DOHH2 (cell line): ENCODE measurements around the gene CDH6.

ENCODE experiments used
- H3F3A ChIP-seq: fragments of 200-600 bp; sonication (generic), shearing (Covaris generic); 2 replicates; pipeline ENCODE4 v1.6.0; 2016; ENCODE audit warnings: antibody characterized with exemption, mild to moderate bottlenecking; ENCODE audit not compliant: control insufficient read depth, insufficient read depth
- H3K27ac ChIP-seq: fragments of 200-600 bp; sonication (generic); 2 replicates; pipeline ENCODE4 v1.5.1; 2014; ENCODE audit warnings: low read depth, mild to moderate bottlenecking, low read length, moderate library complexity
- H3K27me3 ChIP-seq: fragments of 200-600 bp; sonication (generic); 2 replicates; pipeline ENCODE4 v1.6.1; 2014; ENCODE audit warnings: mild to moderate bottlenecking, low read length, mixed read lengths; ENCODE audit not compliant: control insufficient read depth
- H3K36me3 ChIP-seq: fragments of 200-600 bp; sonication (generic); 2 replicates; pipeline ENCODE4 v1.6.1; 2014; ENCODE audit warnings: mild to moderate bottlenecking, low read length, moderate library complexity, mixed read lengths; ENCODE audit not compliant: control insufficient read depth
- H3K4me1 ChIP-seq: fragments of 200-600 bp; sonication (generic); 2 replicates; pipeline ENCODE4 v1.6.1; 2014; ENCODE audit warnings: mild to moderate bottlenecking, low read length, mixed read lengths; ENCODE audit not compliant: control insufficient read depth
- H3K4me2 ChIP-seq: fragments of 200-600 bp; sonication (generic); 2 replicates; pipeline ENCODE4 v1.6.0; 2014; ENCODE audit warnings: mild to moderate bottlenecking, low read length, moderate library complexity
- H3K4me3 ChIP-seq: fragments of 200-600 bp; sonication (generic); 2 replicates; pipeline ENCODE4 v1.5.1; 2014; ENCODE audit warnings: mild to moderate bottlenecking, low read length, mixed read lengths
- H3K79me2 ChIP-seq: fragments of 200-600 bp; sonication (generic); 2 replicates; pipeline ENCODE4 v1.6.1; 2014; ENCODE audit warnings: mild to moderate bottlenecking, low read length, mixed read lengths; ENCODE audit not compliant: control insufficient read depth
- H3K9me2 ChIP-seq: fragments of 200-600 bp; sonication (generic); replicated peaks from 2 replicates; pipeline ENCODE4 v1.6.1; 2014; ENCODE audit warnings: mild to moderate bottlenecking, low read length, mixed read lengths; ENCODE audit not compliant: control insufficient read depth
- H3K9me3 ChIP-seq: fragments of 200-600 bp; sonication (generic); 2 replicates; pipeline ENCODE4 v1.6.1; 2014; ENCODE audit warnings: antibody characterized with exemption, low read length, mixed read lengths; ENCODE audit not compliant: control insufficient read depth, insufficient read depth
- H4K20me1 ChIP-seq: fragments of 200-600 bp; sonication (generic); 2 replicates; pipeline ENCODE4 v1.6.0; 2014; ENCODE audit warnings: low read depth, mild to moderate bottlenecking, antibody characterized with exemption, low read length, moderate library complexity; ENCODE audit not compliant: control insufficient read depth, insufficient read depth
- CTCF ChIP-seq: fragments of 200-600 bp; sonication (generic); IDR thresholded peaks from one replicate; pipeline ENCODE4 v1.5.1; 2014; ENCODE audit warnings: antibody characterized with exemption, mild to moderate bottlenecking, low read depth, low read length; ENCODE audit not compliant: poor library complexity, severe bottlenecking
- EZH2phosphoT487 ChIP-seq: fragments of 200-600 bp; sonication (generic); IDR thresholded peaks from 2 replicates; pipeline ENCODE4 v1.6.1; 2017; ENCODE audit warnings: borderline replicate concordance, mild to moderate bottlenecking, antibody characterized with exemption, low read length, moderate library complexity, mixed read lengths

The CDH6 gene

GRCh38 chr5:31255041-31255440 is 61.6 kb downstream of the CDH6 start:
- no peak overlapping the region for H3K27ac ChIP-seq
- H3K4me3 ChIP-seq: no peak overlapping the region
- H3K4me1 ChIP-seq: no peaks in the 10 kb centered on the region
- TF ChIP-seq EZH2phosphoT487 (no peak), CTCF (no peak)
- H4K20me1 ChIP-seq: no peaks in the 10 kb centered on the region
- no peaks in the 10 kb centered on the region for H3F3A ChIP-seq
- H3K9me2 ChIP-seq: no peaks in the 10 kb centered on the region
- H3K27me3 ChIP-seq: no peaks in the 10 kb centered on the region
- no peaks in the 10 kb centered on the region for H3K36me3 ChIP-seq
- no peak overlapping the region for H3K4me2 ChIP-seq
- no peaks in the 10 kb centered on the region for H3K9me3 ChIP-seq
- no peaks in the 10 kb centered on the region for H3K79me2 ChIP-seq

DNA sequence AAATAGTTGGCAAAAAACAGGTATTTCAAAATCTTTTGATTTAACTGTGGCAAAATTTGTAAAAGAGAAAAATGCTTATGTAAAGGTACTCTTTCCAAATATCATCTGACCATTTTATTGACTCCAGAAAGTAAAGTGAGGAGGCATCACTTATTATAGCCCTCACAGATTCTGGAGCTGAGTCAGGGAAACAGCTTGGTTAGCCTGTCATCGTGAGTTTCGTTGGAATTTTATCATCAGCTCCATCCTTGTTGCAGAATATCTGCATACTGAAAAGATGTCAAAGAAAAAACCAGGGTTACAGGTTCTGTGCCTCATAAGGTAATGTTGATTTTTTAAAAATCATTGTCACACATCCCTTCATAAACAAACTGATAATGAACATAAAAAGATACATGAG is 74.8 kb downstream of the CDH6 start:
- Histone ChIP-seq H3K4me1 (no peaks in the 10 kb centered on the region), H4K20me1 (no peaks in the 10 kb centered on the region), H3K4me2 (no peak overlapping the region), H3K9me3 (no peaks in the 10 kb centered on the region), H3K36me3 (no peaks in the 10 kb centered on the region), H3F3A (no peaks in the 10 kb centered on the region), H3K27ac (no peak overlapping the region), H3K9me2 (no peaks in the 10 kb centered on the region), H3K79me2 (no peaks in the 10 kb centered on the region), H3K4me3 (no peak overlapping the region), H3K27me3 (no peaks in the 10 kb centered on the region; the same call in none of the 2 replicates)
- TF ChIP-seq CTCF (no peak), EZH2phosphoT487 (no peak)

DNA sequence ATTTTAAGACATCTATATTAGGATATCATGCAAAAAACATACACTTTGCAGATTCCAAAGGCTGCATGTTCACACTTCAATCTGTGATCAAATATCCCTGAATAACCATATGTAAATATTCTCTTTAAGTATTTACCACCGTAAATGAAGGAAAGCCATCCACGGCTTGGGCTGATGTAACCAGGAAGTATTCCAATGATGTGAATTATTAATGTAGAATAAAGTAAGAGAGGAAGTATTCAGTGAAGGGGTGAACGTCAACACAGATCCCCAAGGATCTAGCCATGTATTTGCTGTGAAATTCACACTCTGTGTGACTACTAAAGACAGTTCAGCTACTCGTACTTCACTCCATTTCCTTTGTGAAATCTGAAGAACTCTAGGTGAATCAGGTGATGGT is 75.2 kb downstream of the CDH6 start:
- no peak overlapping the region for H3K4me2 ChIP-seq
- no peaks in the 10 kb centered on the region for H4K20me1 ChIP-seq
- TF ChIP-seq EZH2phosphoT487: no peak
- TF ChIP-seq CTCF: no peak
- no peaks in the 10 kb centered on the region for H3K9me2 ChIP-seq
- H3K27me3 ChIP-seq: no peaks in the 10 kb centered on the region; the same call in none of the 2 replicates
- no peaks in the 10 kb centered on the region for H3K4me1 ChIP-seq
- no peak overlapping the region for H3K4me3 ChIP-seq
- H3F3A ChIP-seq: no peaks in the 10 kb centered on the region
- no peaks in the 10 kb centered on the region for H3K79me2 ChIP-seq
- no peaks in the 10 kb centered on the region for H3K9me3 ChIP-seq
- no peaks in the 10 kb centered on the region for H3K36me3 ChIP-seq
- H3K27ac ChIP-seq: no peak overlapping the region

DNA sequence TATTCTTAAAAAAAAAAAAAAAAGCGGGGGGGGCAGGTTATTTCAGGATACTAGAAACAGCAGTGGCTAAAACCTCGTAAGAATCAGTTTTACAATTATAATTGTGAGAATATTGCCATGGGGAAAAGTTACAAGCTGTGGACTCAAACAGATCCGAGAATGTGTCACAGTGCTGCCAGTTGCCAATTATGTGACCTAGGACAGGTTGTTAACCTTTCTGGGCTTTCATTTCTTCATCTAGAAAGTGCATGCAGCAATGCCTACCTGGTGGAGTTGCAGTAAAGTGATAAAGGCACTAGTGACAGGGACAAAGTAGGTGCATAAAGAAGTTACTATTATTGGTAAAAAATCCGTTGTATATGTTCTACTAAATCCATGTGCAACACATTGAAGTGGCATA is 75.8 kb downstream of the CDH6 start:
- no peaks in the 10 kb centered on the region for H3K79me2 ChIP-seq
- H4K20me1 ChIP-seq: no peaks in the 10 kb centered on the region

More for the DNA sequence above, 75.8 kb downstream of the CDH6 start:
- H3K27ac ChIP-seq: no peak overlapping the region
- H3K27me3 ChIP-seq: no peaks in the 10 kb centered on the region; the same call in none of the 2 replicates
- no peaks in the 10 kb centered on the region for H3K9me2 ChIP-seq
- no peaks in the 10 kb centered on the region for H3K9me3 ChIP-seq
- H3K36me3 ChIP-seq: no peaks in the 10 kb centered on the region
- no peaks in the 10 kb centered on the region for H3F3A ChIP-seq
- H3K4me1 ChIP-seq: no peaks in the 10 kb centered on the region
- H3K4me2 ChIP-seq: no peak overlapping the region
- H3K4me3 ChIP-seq: no peak overlapping the region
- no peak for TF ChIP-seq EZH2phosphoT487
- no peak for TF ChIP-seq CTCF
